NCI-H146 (cell line): ENCODE results near the gene NANS.
"Not testable (repeated sequence)": the region's sequence is repeated elsewhere in the genome, so short reads cannot be mapped to it uniquely, and the experiment has no call there.

Source experiments
- DNase-seq: peaks from one replicate; lab custom pipeline; 2025; lab: John Stamatoyannopoulos, UW

The NANS gene

DNA sequence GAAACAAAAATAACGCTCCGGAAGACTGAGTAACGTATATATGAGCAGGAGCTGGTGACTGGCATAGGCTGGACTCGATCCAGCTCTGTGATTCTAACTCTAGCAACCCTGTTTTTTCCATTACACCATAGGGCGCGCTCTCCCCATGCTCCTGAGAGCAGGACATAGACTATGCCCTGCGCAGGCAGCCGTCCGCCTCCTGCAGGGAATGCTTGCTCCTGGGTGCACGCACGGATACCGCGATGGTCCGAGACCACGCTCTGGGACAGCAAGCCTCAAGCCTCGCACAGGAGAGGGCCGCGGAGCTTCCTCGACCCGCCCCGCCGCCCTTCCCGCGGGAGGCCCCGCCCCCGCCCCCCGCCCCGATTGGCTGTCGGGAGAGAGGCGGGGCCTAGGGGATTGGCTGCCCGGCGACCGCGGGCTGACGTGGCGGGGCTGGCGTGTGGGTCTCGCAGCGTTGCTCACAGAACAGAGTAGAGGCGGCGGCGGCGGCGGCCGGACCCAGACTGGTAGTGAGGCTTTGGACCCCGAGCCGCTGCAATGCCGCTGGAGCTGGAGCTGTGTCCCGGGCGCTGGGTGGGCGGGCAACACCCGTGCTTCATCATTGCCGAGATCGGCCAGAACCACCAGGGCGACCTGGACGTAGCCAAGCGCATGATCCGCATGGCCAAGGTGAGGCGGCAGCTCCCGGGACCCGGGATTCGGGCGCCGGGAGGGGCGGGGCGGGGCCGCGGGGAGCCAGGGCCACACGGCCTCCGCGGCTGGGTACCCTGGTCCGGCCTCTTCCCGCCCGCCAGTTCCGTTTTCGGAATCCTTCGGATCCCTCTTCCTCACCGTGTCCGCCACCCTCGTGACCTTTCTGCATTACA is at the start of gene NANS:
NANS (plus strand) TSS at position 464 of the 869 bp plus-strand sequence; CDS start at position 541, 77 bp downstream.
- peak; percentile 88 for DNase-seq

DNA sequence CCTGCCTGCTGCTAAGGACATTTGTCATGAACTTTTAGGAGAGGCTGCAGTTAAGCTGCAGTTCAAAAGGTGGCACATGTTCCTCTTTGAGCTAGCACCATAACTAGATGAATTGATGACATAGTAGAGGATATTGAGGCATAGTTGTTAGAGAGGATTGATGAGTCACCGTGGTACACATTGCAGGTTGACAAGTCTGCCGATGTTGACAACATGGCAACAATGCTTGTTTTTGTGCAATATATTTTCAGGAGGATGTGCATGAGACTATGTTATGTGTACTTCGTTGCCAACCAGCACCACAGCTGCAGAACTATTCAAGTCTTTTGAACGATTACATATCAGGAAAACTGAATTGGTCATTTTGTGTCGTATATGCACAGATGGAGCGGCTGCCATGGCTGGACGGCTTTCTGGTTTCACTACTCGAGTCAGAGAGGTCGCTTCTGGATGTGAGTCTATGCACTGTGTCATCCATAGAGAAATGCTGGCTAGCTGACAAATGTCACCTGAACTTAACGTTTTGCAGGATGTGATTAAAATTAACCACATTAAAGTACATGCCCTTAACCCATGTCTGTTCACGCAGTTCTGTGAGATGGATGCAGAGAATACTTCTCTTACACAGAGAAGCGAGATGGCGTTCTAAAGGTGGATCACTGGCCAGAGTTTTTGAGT is 49.1 kb upstream of the NANS start:
- DNase-seq = no peak

GRCh38 chr9:98008764-98009163 is 47.8 kb upstream of the NANS start:
- no peak for DNase-seq

DNA sequence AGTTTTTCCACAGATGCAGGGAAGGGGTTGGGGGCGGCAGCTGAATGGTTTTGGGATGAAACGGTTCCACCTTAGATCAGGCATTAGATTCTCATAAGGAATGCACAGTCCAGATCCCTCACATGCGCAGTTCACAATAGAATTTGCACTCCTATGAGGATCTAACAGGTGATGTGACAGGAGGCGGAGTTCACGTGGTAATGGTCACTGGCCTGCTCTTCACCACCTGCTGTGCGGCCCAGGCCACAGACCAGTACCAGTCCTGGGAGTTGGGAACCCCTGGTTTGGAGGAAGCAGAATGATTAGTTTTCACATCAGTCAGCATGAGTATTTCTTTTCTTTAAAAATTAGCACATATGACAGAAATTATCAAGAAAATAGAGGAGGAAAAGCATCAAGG is 47.1 kb upstream of the NANS start:
- DNase-seq = no peak

- DNase-seq = no peak
Measured at GRCh38 chr9:98009936-98010335, 46.6 kb upstream of the NANS start.

- peak; percentile 22 for DNase-seq
Measured at GRCh38 chr9:98010445-98010844, 46.1 kb upstream of the NANS start.

GRCh38 chr9:98011122-98011521 is 45.4 kb upstream of the NANS start:
- DNase-seq = no peak

DNA sequence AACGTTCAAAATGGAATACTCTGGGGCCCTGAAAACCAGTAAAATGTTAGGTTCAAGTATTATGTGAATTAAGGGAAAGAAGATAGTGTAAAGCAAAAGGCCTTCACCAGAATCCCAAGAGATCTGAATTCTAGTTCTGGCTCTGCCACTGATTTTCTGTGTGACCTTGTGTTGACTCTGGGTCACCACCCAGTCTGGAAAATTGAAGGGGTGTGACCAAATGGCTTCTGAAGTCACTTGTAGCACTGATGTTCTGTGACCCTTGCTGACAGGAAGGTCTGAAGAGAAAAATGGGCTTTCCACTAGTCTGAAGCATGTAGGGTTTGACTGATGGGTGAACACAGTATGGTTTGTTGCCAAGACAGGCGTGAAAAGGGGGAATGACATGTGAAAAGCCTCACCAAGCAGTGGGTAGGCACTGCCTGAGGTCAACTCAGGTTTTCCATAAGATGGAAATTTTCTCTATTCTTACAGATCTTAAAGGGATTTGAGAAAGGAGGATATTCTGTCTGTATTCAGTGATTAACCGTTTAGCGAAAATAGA is 40.3 kb upstream of the NANS start:
- DNase-seq = no peak

DNA sequence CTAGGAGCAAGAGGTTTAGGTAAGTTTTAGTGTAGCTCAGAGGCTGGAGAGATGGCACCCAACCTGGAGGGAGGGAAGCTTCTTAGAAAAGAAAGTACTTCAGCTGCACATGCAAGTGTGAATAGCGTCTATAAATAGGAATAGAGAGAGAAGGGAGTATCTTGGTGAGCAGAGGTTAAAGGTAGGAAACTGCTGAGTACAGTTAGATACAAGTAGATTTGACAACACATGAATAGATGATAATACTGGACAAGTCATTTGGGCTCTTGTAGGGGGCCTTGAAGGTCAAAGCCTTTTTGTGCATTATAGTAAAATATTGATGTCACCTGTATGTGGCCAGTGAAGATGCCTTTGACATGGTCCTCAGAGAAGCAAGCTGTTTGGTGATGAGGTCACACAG is 39.2 kb upstream of the NANS start:
- no peak for DNase-seq

DNA sequence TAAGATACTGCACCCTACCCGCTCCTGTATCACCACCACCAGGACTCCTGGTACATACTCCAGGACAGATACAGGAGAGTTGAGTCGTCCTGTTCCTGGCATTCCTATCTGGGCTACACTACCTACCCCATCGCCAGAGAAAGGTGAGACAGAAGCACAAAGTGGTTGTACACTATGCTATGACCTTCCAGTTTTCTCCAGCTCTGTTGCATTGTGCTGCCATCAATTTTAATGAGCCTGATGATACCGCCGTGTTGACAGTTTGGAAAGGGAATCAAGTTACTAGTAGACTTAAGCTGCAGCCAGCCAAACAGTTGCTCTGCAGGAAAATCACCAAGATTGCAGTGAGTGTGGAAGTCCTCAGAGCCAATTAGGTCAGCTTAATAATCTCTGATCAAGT is 38.2 kb upstream of the NANS start:
- no peak for DNase-seq

DNA sequence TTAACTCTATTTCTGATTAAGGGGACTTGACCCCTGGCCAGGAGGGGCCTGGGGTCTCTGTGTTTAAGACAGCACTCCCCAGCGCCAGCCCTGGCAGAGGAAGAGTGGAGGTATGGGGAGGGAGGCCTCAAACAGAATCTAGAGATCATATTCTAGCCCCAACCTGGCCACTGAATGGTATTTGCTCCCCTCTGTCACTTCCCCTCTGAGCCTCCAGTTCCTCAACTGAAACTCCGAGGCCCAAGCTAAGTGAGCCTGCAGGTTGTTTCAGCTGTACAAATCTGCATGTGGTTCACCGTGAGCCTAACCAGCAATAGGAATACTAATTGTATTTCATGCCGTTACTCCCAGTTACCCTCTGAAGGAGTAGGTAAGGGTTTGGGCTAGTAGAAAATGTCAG is 37.4 kb upstream of the NANS start:
- DNase-seq = no peak

DNA sequence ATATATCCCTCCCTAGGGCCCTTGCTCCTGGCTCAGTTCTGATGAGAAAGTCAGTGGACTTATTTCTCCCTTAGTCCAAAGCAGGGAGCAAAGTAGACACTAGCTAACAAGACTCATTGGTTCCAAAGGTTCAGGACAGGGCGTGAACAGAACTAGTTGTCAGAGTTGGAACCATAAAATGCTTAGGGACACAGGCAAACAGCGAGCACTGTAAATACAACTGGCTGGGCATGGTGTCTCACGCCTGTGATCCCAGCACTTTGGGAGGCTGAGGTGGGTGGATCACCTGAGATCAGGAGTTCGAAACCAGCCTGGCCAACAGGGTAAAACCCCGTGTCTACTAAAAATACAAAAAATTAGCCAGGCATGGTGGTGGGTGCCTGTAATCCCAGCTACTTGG is 36.7 kb upstream of the NANS start:
- not testable (repeated sequence) for DNase-seq

- no peak for DNase-seq
Measured at GRCh38 chr9:98020476-98021145, 35.9 kb upstream of the NANS start.

- DNase-seq = no peak
Measured at GRCh38 chr9:98021306-98022040, 35.1 kb upstream of the NANS start.

GRCh38 chr9:98022447-98022846 is 34.1 kb upstream of the NANS start:
- DNase-seq = no peak

GRCh38 chr9:98024702-98025101 is 31.8 kb upstream of the NANS start:
- DNase-seq = no peak

DNA sequence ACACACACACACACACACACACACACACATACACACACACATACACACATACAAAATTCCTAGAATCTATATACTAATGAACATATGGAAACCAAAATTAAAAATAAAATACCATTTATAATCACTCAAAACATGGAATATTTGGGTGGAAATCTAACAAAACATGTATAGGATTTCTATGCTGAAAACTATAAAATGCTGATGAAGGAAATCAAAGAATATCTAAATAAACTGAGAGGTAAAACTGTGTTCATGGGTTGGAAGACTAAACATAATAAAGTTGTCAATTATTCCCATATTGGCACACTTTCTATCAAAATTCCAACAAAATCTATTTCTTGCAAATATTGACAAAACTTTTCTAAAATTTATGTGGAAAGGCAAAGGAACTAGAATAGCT is 25.4 kb upstream of the NANS start:
- no peak for DNase-seq

GRCh38 chr9:98031935-98032334 is 24.6 kb upstream of the NANS start:
- no peak for DNase-seq

DNA sequence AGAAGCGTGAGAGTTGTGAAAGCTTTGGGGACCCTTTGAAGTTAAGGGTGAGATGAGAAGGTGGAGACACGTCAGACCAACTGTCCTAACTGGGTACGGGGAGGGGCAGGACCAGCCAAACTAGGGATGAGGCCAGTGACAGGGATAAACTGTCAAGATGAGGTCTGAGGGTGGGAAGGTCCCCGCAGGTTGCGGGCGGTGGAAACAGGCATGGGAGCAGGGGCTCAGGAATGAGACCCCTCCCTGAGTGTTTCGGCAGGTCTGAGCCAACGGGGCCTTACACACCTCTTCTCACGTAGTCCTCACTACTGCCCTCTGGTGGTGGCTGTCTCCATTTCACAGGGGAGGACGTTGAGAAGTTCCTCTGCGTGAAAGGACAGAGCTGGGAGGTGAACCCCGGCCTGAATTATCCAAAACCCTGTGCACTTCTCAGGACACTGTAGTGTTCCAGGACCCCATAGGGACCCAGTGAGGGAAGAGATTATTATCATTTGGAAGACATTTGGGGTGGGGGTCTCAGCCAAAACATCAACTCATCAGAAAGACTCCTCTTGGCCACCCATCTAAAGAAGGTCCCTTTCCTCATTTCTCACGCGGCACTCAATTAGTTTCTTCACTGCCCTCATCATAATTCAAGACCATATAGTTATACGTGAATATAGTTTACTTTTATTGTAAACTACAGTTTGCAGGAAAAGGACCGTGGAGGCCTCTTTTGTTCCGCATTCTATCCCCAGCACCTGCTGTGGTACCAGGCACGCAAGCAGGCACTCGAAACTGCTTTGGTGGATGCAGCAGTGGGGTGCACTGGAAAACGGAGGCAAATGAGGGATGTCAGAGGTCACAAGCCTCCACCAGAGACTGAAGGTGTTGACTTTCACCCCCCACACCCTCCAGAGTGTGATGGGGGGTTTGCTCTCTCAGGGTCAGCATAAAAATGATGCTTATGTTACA is 21.7 kb upstream of the NANS start:
- DNase-seq = peak; percentile 67

- no peak for DNase-seq
Measured at GRCh38 chr9:98037357-98037756, 19.2 kb upstream of the NANS start.

- DNase-seq = no peak
Measured at GRCh38 chr9:98038958-98039357, 17.6 kb upstream of the NANS start.
